HG02571 (cell line): ENCODE measurements around the gene ALG12.
A peak's percentile ranks its signal among the peaks of the same experiment; 100 is the strongest.

Source experiments
- ATAC-seq: cut with Tn5 transposase; IDR thresholded peaks from one replicate; pipeline ENCODE4 v1.9.1; 2021; ENCODE audit warnings: mild to moderate bottlenecking, moderate library complexity; ENCODE audit not compliant: unreplicated experiment

Gene ALG12

GRCh38 chr22:49930596-49931412 is 12.6 kb upstream of the ALG12 start:
- no peak for ATAC-seq

DNA sequence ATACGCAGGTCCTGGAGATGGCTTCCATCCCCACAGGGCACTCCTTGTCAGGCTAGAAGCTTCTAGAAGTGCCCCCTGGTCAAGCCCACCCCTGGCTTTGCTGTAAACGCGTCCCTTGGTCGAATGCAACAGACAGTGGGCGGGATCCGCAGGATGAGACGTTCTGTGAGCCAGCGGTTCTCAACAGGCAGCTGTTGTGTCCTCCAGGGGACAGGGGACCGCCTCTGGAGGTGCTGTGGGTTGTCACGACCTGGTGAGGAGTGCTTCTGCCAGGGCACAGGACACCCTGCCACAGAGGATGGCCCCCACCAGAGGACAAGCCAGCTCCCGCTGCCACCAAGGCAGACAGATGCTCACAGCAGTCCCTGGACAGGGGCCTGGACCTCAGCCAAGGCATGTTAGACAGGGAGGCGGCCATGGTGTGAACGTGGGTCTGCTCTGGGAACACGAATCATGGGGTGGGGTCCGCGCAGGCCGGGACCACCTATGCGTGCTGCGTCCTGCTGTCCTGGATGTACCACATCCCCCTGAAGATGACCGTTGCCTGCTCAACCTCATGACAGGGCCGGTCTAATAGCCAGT is 11.8 kb upstream of the ALG12 start:
- ATAC-seq, result no peak

- peak; percentile 39 for ATAC-seq
Observed at GRCh38 chr22:49929211-49929979, 11.2 kb upstream of the ALG12 start.

DNA sequence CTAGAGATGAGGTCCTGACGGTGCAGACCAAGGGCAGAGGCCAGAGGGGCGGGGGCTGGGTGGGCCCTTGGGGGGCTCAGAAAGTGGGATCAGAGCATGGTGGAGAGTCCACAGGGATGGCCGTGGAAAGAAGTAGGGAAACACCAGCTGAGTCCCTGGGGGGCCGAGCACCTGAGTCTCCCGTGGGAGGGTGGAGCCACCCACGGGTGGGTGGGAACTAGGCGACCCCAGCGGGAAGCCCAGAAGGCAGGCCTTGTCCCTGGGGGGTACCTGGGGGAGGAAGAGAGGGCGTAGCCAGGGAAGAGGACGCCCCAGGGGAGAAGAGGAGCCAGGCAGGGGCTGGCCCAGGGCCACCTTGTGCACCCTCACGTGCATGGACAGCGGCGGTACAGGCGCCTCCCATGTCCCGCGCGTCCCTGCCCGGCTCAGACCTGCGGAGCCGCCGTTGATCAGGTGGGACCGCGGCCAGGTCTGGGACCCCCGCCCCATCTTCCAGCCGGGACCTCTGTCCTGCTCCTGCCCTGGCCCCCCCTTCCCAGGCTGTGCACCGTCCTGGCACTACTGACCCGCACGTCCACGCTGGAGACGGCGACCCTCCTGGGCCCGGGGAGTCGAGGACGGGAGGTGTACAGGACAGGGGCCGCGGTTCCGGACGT is 10.4 kb upstream of the ALG12 start:
- no peak for ATAC-seq

- ATAC-seq, result no peak
Observed at GRCh38 chr22:49928185-49928495, 9.9 kb upstream of the ALG12 start.

GRCh38 chr22:49927483-49928184 is 9.4 kb upstream of the ALG12 start:
- ATAC-seq, result no peak

GRCh38 chr22:49926916-49927315 is 8.7 kb upstream of the ALG12 start:
- no peak for ATAC-seq

- peak; percentile 44 for ATAC-seq
Observed at GRCh38 chr22:49925525-49926128, 7.4 kb upstream of the ALG12 start.

DNA sequence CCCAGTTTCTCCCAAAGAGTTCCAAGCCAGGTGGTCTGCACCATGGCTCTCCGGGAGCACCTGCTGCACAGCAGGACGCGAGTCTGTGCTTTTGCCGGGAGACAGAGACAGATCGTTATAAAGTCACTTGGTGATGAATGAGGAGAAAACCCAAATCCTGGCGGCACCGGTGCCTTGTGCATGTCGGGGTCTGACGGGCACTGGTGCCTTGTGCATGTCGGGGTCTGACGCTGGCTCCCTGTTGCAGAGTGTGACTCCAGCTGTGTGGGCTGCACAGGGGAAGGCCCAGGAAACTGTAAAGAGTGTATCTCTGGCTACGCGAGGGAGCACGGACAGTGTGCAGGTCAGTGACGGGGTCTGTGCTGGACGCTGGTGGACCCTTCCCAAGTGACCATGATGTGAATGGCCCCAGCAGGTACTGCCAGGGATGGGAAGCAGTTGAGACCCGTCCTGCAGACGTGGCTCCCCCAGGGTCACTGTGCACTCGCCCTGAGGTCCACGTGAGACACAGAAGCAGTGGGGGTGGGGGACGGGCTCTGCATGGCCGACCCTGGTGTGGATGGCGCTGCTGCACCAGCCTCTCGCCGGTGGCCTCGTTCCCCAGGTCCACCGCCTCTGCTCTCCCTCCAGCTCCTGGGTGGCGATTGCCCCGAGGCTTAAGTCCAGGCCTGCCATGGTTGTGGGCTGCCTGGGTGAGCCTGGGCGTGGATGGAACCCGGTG is 6.0 kb upstream of the ALG12 start:
- ATAC-seq, result no peak

DNA sequence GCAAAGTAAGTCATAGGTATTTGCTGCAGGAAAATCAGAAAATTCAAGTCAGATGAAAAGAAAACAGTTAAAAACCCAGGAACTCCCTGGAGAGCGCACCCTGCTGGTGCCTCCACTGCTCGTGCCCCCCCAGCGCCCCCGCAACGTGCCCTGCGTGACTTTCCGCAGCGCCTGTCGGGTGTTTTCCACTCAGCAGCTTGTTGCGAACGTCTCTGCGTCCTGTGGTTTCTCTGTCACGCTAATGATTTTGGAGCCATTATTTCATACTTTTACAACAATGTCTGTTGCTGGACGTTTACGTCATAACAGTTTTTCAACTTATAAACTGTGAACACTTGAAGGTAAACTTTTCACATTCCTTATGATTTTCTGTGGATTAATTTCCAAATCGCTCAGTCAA is 5.2 kb upstream of the ALG12 start:
- no peak for ATAC-seq

- ATAC-seq, result no peak
Observed at GRCh38 chr22:49922926-49923325, 4.7 kb upstream of the ALG12 start.

DNA sequence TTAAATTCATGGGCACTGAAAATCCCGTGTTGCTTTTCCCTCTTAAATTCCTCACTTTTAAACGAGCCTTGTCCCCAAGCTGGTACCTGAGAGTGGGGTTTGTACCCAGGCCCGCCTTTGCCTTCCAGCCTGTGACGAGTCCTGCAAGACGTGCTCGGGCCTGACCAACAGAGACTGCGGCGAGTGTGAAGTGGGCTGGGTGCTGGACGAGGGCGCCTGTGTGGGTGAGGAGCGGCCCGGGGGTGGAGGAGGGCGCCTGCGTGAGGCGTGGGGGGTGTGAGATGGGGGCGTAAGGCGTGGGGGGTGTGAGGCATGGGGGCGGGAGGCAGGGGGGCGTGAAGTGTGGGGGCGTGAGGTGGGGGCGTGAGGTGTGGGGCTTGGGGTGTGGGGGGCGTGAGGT is 4.2 kb upstream of the ALG12 start:
- no peak for ATAC-seq

- no peak for ATAC-seq
Observed at GRCh38 chr22:49921508-49922278, 3.5 kb upstream of the ALG12 start.

DNA sequence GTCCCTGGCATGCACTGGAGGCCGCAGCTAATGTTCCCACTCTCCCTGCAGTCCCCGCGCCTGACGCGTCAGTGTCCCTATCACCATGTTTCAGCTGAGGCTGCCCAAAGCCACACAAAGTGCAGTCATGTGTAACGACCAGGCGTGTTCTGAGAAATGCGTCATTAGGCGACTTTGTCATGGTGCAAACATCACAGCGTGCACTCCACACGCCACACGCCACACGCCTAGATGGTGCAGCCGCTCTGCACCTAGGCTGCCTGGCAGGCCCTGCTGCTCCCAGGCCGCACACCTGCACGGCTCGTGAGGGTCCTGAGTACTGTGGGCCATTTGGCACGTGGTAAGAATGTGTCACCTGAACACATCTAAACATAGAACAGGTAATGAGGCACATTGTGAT is 2.6 kb upstream of the ALG12 start:
- no peak for ATAC-seq

- no peak for ATAC-seq
Observed at GRCh38 chr22:49918911-49919881, 958 bp upstream of the ALG12 start.

- no peak for ATAC-seq
Observed at GRCh38 chr22:49916831-49917230, 1.4 kb downstream of the ALG12 start.

DNA sequence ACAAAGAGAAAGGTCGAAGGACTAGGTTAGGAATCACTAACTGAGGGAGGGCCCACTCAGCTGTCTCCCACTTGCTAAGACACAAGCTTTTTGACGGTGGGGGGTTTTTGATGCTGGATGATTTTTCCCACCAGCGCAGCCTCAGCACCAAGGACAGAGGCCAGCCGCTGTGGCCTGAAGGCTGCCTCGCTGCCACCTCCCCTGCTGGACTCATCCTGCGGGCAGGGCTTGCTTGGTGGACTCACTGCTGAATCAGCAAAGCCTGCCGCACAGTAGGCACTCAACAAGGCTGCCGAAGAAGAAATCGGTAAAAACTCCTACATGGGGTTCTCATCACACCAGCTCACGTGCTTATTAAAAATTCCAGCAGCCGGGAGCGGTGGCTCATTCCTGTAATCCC is 2.6 kb downstream of the ALG12 start:
- no peak for ATAC-seq

DNA sequence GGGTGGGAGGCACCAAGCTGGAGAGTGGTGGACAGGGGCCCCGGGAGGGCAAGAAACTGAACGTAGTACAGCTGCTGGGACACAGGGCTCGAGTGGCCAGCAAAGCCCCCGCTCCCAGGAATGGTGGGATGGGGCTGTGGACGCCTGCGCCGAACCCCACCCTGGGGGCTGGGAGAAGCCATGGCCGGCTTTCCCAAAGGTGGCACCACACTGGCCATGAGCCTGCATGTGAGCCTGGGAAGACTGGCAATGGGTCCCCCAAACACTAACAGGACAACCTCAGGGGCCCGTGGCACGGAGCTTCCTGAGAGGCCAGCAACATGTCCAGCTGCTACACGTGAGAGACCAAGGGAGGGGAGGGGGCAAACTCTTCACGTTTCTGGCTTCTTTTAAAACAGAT is 4.0 kb downstream of the ALG12 start:
- ATAC-seq, result no peak
